ENCODE data around the gene UGGT2.

UGGT2 gene

DNA sequence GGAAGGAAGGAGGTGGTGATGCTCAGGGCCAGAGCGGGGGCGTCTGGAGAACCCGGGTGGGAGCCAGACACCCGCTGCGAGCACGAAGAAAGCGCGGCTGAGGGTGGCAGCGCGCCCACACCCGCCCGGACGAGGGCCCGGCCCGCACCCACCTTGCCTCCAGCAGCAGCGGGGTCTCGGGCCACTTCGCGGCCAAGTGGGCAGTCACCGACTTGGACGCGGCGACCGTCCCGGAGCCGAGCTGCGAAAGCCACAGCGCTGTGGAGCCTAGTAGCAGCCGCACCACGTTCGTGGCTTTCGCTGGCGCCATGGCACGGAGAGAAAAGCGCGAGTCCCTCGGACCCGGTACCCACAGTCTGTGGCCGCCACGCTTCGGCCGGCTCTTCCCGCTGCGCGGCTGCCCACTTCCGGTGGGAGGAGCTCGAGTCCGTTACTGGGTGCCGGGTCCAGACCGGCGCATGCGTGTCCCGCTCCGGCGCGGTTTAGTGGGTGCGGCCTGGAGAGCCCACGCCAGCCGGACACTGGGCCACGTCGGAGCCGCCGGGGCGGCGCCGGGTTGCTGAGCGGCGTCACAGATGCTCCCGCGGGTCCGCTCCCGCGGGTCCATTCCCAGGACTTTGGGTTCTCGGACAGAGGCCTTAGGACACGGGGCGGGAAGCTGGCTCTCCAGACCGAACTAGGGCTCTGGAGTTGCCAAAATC lies at the start of gene UGGT2:
Gene UGGT2, minus strand, starts transcription at position 399 of the 701 bp plus-strand sequence. Its CDS starts 89 bp downstream, at position 310.
- peak within 1 kb of the TSS; percentile 99 for H3K4me3 ChIP-seq (ENCODE audit: low read length)
- TF ChIP-seq CTCF (conservative IDR thresholded peaks at IDR 0.05; ENCODE audit: low read length), result no peak
- peak; percentile 94 for DNase-seq (ENCODE audit: low read depth)

GRCh38 chr13:96100457-96101220 lies 47.4 kb upstream of the UGGT2 start:
- H3K4me3 ChIP-seq (ENCODE audit: low read length), result no peak overlapping the region
- TF ChIP-seq CTCF (conservative IDR thresholded peaks at IDR 0.05; ENCODE audit: low read length), result no peak
- DNase-seq (ENCODE audit: low read depth), result no peak

- TF ChIP-seq CTCF (conservative IDR thresholded peaks at IDR 0.05; ENCODE audit: low read length), result no peak
- DNase-seq (ENCODE audit: low read depth), result no peak
- H3K4me3 ChIP-seq (ENCODE audit: low read length), result no peak overlapping the region
Observed at GRCh38 chr13:96093296-96094006, 40.2 kb upstream of the UGGT2 start.

GRCh38 chr13:96091164-96092117 lies 38.2 kb upstream of the UGGT2 start:
- no peak for DNase-seq (ENCODE audit: low read depth)
- H3K4me3 ChIP-seq (ENCODE audit: low read length), result no peak overlapping the region
- no peak for TF ChIP-seq CTCF (conservative IDR thresholded peaks at IDR 0.05; ENCODE audit: low read length)

- peak overlapping the region; percentile 17 for H3K4me3 ChIP-seq (ENCODE audit: low read length)
- DNase-seq (ENCODE audit: low read depth), result peak; percentile 5
- TF ChIP-seq CTCF (conservative IDR thresholded peaks at IDR 0.05; ENCODE audit: low read length), result no peak
Observed at GRCh38 chr13:96090240-96091101, 37.3 kb upstream of the UGGT2 start.

Measured in AG10803 (cell line).